ENCODE data around the gene TNIK.

The TNIK gene

DNA sequence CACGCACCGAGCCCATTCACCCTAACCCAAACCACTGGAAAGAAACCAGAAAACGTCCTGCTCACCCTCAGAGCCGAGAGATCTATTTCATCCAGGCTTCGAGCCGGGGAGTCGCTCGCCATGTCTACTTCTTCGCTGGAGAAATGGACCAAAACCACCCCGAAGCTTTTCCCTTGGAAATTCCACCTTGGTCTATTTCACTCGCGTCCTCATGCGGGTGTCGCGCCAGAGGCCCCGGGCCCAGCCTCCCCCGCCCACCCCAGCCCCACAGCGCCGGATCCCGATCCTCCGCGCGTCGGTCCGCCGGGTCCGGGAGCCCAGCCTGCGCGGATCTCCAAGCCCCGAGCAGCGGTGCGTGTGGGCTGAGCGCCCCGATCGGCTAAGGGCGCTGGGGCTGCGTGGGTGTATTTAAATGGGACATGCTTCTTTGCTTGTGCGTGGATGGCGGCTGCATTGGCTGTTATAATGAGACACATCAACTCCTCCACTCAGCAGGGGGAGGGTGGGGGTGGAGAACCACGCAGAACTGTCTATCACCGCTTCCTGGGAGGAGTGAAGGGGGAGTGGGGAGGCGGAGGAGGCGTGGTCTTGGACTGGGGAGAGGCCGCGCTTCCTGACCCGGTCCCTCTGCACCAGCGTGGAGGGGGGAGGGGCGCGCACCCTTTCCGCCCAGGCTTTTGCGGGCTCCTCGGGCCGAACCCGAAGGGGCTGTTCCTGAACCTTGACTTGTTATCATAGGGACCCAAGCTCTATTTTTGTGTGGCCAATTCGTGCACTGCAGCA lies at the start of gene TNIK:
Gene TNIK, minus strand, starts transcription at position 464 of the 783 bp plus-strand sequence. Its CDS starts 342 bp downstream, at position 122.
- peak; percentile 98 for DNase-seq

DNA sequence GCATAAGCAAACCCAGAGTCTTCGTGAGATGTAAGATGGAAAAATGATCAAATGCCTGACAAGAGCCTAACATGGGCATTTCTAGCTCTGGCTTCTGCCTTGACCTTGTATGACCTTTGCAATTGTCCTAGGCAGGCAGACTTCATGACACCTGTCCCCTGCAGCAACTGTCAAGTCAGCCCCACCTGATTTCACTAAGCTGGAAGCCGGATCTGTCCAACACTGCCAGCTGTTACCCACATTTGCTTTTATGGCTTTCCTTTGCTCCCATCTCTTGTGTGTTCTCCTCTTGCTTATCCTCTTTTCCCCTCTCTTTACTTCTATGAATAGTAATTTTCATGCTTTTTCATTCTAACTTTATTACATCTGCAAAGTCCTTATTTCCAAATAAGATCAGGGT lies 48.5 kb upstream of the TNIK start:
- no peak for DNase-seq

DNA sequence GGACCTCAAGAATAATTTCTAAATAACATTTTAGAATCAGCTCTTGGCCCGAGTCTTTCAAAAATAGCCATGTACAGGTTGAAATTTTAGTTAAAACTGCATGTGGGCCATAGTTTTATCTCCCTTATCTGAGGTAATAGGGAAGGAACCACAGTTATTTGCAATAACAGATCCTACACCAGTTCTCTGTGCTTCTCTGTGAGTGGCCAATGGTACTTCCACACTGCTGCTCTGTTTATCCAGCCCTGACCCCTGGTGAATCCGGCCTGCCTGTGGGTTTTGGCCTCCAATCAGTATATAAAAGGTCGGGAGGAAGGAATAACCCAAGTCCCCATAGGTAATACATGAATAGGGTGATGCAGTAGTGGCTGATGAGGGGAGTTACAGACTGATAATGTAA lies 48.0 kb upstream of the TNIK start:
- DNase-seq: peak; percentile 25

DNA sequence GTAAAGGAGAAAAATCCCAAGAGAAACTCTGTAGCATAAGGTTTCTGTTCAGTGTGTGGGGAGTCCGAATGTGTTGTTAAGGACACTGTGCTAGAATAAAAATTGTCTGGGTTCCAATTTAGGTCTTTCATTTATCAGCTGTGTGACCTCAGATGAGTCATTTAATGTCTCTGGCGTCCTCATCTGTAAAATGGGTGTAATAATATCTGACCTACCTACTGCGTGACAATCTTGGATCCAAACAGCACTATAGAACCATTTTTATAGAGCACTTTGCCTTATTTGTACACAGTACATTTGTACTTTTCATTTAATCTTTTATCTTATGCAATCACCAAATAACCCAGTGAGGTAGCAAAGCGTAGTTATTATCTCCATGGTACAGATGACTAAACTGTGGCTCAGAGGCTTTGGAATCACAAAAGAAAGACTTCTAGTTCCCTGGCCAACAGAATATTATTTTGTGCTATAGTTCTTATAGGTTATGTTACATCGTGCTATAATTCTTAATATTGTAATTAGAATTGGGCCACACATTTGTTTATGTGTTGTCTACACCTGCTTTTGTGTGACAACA lies 46.6 kb upstream of the TNIK start:
- DNase-seq: no peak

DNA sequence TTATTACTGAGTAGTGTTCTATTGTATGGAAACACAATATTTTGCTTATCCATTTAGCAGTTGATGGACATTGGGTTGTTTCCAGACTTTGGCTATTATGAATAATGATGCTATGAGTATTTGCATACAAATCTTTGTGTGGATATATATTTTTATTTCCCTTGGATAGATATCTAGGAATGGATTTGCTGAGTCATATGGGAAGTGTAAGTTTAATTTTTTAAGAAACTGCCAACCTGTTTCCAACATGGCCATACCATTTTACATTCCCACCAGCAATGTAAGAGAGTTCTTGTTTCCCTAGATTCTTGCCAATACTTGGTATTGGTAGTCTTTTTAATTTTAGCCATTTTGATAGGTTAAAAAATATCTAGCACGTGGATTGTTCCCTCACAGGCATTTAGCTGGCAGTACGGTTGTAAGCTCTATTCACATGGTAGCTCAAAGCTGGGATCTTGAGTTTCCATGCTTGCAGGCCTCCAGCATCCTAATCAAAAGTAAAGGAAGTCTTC lies 45.7 kb upstream of the TNIK start:
- no peak for DNase-seq

DNA sequence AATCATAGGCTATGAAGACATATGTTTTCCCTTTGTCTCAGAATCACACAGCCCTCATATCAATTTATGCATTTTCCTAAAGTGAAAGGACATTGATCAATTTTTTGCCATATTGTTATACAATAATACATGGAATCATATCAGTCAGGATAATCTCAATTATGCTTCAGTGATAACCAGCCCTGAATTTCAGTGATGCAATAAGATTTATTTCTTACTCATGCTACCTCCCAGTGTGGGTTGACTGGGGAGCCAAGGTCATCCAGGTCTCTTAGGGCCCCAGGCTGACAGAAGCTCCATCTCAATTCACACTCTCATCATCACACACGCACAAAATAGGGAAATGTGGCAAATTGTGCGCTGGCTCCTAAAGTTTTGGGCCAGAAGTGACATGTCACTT lies 44.2 kb upstream of the TNIK start:
- DNase-seq: no peak

DNA sequence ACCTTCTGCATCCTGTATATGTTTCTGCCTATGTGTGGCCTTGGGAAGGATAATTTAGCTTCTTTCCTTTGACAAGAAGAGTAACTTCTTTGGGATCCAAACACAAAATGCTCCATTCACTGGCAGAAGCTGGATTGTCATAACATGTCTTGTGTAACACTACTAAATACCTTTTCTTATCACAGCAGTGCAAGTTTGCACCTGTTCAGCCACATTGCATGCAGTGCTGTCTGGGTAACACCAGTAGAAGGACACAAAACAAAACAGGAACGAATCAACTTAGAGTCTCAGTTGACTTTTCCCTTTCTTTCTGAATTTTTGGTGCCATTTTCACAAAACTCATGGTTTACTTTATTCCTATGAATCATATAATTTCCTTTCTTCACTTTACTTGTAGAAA lies 43.6 kb upstream of the TNIK start:
- DNase-seq: no peak

DNA sequence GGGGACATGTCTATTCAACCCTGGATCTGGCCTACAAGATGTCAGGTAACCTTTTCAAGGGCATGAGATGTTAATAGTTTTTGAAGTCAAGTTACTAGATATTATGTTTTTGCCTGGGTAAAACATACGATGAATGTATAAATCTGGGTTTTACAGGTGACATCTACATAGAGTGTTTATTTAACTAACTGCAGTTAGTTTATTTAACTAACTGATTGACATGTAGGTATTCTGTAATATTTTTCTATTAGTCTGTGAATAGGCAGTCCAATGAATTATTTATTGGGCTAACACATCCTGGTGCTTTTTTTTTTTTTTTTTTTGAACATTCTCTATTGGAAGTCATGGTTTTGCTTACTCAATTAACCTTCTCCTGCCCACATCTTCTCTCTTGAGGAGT lies 38.7 kb upstream of the TNIK start:
- no peak for DNase-seq

DNA sequence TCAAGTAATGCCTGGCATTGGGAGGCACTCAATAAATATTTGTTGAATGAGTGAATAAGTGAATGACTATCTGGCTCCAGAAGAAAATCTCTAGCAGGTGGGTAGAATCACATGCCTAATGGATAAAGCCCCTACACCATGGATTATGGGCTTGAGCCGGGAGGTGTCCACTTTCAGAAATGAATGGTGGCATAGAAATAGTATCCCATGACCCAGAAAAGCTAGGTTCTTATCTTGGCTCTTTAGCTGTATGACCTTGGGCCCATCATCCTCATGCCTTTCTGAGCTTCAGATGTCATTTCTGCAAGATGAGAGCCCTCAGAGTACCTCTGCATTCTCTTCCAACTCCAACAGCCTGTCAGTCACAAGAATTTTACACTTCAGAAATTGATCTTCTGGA lies 37.3 kb upstream of the TNIK start:
- no peak for DNase-seq

DNA sequence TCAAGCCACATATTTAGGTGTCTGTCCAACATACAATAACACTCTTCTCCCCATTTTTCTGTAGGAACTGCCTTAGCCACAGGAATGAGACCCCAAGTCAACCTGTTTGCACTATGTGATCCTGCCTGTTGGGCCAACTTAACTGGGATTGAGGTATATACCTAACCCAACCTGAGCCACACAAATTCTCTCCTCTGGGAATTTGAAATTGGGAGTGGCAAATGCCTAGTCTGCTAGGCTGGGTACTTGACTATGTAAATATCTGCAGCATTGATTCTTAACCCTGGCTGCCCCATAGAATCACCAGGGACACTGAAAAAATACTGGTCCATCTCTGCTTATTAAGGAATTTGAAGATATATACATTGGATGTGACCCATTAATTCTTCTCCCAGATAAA lies 35.2 kb upstream of the TNIK start:
- no peak for DNase-seq

DNA sequence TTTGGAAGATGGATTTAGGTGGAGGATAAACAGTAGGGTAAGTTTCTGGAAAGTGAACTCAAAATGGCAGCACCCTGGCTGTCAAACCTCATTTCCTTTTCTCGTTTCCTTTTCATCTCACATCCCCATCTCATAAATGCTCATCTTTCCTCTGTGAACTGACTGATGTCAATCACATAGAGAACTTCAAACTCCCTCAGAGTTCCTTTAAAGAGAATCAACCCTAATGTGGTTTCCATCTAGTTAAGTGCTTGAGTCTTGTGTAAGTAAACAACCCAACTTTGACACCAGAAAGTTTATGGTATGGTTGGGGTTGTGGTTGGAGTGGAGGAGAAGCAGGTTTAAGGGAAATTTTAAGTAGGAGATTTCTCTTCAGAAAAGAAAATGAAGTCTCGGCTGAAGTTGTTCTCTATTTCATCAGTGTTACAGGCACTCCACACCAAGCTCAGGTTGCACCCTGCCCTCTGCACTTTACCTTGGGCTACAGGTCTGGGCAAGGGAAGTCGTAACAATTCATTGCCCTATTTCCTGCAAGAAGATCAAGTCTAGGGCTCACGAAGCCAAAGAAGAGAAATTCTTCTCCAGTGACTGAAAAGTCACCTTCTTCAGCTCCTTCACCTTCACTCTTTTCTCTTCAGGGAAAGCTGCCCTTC lies 34.4 kb upstream of the TNIK start:
- DNase-seq: no peak

DNA sequence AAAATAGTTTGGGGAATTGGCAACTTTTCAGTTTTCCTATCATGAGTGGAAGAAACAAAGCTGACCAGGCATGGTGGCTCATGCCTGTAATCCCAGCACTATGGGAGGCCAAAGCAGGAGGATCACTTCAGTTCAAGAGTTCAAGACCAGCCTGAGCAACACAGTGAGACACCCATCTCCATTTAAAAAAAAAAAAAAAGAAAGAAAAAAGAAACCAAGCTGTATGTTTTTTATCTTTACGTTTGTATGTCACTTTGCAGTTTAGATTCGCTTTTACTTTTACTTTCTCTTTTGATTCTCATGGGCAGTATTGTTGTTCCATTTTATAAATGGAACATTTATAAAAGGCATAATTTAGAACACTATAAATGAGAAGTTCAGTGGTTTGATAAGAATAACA lies 31.2 kb upstream of the TNIK start:
- peak; percentile 42 for DNase-seq

DNA sequence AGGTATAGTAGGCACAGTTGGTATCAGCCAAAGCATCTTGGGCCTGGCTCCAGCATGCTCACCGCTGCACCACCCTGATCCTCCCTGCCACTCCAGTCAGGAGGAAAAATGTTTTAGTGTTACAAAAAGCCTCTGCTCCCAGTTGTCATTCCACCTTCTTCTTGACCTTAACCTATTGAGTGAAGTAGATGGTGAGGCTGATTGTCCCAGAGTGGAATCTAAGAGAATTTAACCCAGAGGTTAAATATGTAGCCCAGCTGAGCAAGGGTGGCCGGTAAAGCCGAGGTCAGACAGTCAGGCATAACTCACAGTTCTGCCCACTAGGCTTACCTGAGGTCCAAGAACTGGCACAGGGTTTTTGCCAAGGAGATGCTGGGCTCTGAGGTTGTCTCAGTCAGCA lies 30.7 kb upstream of the TNIK start:
- DNase-seq: no peak

DNA sequence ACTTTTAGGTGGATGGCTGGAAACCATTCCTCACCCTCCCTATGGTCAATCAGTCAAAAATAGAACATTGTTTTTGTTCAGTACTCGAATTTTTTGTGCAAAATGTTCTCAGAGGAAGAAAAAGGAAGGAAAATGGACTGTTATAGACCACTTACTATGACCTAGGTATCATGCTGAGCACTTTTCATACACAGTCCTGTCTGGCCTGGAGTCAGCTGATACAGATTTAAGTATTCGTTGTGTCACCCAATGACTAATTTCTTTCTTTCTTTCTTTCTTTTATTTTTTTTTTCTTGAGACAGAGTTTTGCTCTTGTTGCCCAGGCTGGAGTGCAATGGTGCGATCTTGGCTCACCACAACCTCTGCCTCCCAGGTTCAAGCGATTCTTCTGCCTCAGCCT lies 29.1 kb upstream of the TNIK start:
- DNase-seq: no peak

DNA sequence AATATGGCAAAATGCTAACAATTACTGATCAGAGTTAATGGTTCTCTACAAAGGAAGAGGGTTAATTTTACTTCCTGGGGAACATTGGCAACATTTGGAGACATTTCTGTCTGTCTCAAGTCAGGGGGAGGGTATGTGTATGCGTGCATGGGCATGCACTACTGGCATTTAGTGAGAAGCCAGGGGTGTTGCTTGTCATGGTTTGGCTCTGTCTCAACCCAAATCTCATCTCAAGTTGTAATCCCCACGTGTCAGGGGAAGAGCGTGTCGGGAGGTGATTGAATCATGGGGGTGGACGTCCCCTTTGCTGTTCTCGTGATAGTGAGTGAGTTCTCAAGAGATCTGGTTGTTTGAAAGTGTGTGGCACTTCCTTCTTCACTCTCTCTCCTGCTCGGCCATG lies 28.3 kb upstream of the TNIK start:
- DNase-seq: no peak

DNA sequence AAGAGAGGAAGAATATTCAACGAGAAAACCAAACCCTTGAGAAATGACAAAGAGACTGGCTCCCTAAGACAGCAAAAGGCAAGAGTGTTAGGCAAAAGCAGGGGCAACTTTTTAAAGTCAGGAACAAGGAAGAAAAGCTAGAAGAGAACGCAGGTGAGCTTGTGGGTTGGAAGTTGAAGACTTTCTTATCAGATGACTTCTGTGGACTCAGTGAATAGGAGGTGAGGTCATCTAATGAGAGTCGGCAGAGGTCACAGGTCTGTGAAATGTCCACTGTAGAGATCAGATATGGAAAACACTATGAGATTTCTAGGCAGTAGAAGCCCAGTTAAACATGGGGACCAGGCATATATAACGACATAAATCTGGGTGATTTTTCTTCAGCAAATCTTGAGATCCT lies 27.2 kb upstream of the TNIK start:
- DNase-seq: no peak

DNA sequence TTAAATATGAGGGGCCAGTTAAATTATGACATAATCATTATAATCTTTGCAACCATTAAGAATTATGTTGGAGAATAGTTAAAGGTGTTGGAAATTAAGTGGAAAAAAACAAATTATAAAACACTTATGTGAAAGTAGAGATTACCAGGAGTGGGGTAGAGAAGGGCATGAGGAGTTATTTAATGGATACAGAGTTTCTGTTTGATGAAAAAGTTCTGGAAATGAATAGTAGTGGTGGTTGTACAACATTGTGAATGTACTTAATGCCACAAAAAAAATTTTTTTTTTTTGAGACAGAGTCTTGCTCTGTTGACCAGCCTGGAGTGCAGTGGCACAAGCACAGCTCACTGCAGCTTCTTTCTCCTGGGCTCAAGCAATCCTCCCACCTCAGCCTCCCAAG lies 25.1 kb upstream of the TNIK start:
- DNase-seq: no peak

DNA sequence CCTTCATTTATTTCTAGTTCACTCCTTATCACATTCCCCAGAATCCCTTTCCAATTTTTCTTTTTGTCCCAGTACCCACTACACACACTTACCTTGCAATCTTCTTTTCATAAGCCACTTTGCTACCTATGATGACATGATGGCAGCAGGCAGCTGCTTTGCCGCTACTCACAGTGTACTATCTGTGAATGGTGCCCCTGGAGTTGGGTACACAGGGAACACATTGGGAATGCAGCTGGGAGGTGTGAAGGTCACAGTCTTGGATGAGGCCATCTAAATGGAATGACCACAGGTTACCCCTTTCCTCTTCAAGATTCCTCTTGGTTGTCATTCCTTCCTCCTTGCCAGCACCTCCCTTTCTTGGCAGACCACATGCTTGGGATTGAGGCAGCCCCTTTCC lies 20.8 kb upstream of the TNIK start:
- DNase-seq: no peak

DNA sequence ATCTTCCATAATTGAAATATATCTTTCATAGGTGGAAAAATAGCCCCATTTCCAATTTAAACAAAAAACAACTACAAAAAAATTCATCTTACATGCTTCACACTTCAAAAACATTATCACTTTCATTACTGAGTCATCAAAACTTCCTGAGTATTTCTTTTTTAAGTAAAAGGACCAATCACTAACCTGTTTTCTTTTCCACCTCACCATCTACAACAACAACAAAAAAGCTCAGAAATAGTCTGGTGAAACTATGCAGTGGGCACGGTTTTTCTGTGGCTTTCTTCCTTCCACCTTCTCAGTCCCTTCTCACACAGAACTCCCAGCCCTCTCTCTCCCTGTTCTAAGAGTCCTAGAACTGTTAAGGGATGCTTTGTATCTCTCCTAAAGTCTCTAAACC lies 20.3 kb upstream of the TNIK start:
- DNase-seq: no peak

DNA sequence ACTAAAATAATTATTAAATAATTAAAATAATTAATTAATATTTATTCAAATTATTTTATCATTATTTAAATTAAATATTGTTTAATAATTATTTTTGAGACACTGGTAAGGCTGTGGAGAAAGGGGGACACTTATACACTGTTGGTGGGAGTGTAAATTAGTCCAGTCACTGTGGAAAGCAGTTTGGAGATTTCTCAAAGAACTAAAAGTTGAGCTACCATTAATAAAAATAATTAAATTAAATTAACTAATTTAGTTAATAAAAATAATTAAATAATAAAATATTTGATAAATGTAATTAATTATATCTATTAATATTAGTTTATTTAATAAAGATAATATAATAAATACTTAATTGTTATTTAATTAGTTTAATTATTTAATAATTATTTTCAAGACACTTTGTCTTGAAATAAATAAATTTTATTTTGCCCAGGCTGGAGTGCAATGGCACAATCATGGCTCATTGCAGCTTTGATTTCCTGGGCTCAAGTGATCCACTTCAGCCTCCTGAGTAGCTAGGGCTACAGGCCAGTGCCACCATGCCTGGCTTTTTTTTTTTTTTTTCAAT lies 16.4 kb upstream of the TNIK start:
- no peak for DNase-seq

DNA sequence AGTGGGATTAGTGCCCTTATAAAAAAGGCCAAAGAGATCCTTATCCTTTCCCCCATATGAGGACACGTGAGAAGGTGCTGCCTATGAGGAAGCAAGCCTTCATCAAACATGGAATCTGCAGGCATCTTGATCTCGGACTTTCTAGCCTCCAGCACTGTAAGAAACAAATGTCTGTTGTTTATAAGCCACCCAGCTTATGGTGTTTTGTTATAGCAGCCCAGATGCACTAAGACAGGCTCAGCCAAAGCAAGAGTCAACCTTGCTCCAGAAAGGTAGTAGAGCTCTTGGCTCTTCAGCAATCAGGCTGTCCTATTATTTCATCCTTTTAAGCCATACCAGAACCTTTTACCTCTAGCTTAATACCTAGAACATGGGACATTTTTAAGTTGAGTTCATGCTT lies 12.3 kb upstream of the TNIK start:
- DNase-seq: no peak

DNA sequence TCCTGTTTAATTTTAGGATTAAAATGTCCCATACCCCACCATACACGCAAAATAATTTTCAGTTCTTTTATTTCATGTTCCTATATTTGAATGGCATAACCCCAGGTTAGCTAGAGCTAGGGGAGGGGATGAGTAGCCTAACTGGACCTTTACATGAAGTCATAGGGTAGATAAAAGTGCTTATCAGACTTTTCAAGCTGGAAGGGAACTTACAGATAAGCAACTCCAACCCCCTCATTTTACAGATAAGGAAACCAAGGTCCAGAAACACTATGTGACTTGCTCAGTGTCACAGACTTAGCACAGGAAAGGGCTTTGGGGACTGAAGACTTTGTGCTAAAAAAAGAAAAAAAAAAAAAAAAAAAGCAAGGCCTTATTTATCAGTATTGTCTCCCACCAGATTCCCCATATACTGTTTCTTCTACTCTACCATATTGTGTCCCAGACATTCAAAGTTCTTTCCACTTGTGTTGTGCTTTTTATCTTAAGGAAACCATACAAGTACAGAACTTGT lies 10.6 kb upstream of the TNIK start:
- DNase-seq: peak; percentile 95

DNA sequence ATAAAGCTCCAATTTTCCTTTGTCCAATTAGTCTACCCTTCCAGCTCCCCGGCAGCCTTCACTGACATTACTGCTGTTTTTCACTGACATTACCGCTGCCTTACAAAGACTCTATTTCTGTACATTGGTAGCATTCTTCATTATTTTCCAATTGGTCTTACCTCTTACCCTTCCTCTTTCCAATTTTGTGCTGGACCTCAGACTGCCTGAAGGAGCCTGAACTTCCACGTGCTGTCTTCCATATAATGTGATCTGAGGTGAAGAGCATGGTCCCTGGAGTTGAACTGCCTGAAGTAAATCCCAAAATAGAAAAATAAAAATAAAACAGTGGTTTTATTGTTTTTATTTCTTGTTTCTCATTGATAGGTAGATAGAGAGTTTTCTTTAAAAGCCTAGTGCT lies 9.2 kb upstream of the TNIK start:
- DNase-seq: no peak

All from hematopoietic multipotent progenitor cell treated with erythropoietin and hydrocortisone succinate and interleukin-3 and kit ligand, for 4 days (in vitro differentiated cells).